Neural cell (in vitro differentiated cells): ENCODE data around the gene HLA-A. TPM values are rescaled to one million over a fixed set of nuclear protein-coding genes. Genes with fewer than 3 reads are reported as not detected.

ENCODE experiments used
- H2AFZ ChIP-seq: fragments of 200-600, 300-800 bp; sonication (generic), shearing (Covaris generic); 2 replicates; pipeline ENCODE4 v1.6.0; 2014; ENCODE audit warnings: low read depth, mild to moderate bottlenecking, antibody characterized with exemption, low read length, moderate library complexity
- H3F3A ChIP-seq: fragments of 200-600 bp; shearing (Covaris generic); 2 replicates; pipeline ENCODE4 v1.6.1; 2016; ENCODE audit warnings: mild to moderate bottlenecking, moderate library complexity, mixed read lengths, antibody characterized with exemption, low read length; ENCODE audit not compliant: insufficient read depth, poor library complexity, severe bottlenecking
- H3K27ac ChIP-seq: fragments of 200-600, 300-800 bp; sonication (generic), shearing (Covaris generic); 2 replicates; pipeline ENCODE4 v1.5.1; 2014; ENCODE audit warnings: mild to moderate bottlenecking, low read length, moderate library complexity
- H3K27me3 ChIP-seq: fragments of 300-800, 200-600 bp; sonication (generic), shearing (Covaris generic); 2 replicates; pipeline ENCODE4 v1.6.0; 2014; ENCODE audit warnings: mild to moderate bottlenecking, low read depth, low read length, moderate library complexity; ENCODE audit not compliant: insufficient read depth
- H3K36me3 ChIP-seq: fragments of 300-800, 200-600 bp; sonication (generic), shearing (Covaris generic); 2 replicates; pipeline ENCODE4 v1.5.1; 2014; ENCODE audit warnings: mild to moderate bottlenecking, antibody characterized with exemption, low read length, moderate library complexity; ENCODE audit not compliant: insufficient read depth
- H3K4me2 ChIP-seq: fragments of 300-800, 200-600 bp; sonication (generic), shearing (Covaris generic); 2 replicates; pipeline ENCODE4 v1.6.0; 2014; ENCODE audit warnings: mild to moderate bottlenecking, low read length
- H3K4me3 ChIP-seq: fragments of 300-800, 200-600 bp; sonication (generic), shearing (Covaris generic); 2 replicates; pipeline ENCODE4 v1.5.1; 2014; ENCODE audit warnings: mild to moderate bottlenecking, low read length, moderate library complexity
- H3K79me2 ChIP-seq: fragments of 200-600 bp; shearing (Covaris generic); replicated peaks from 2 replicates; pipeline ENCODE4 v1.6.0; 2014; ENCODE audit warnings: mild to moderate bottlenecking, low read length, moderate library complexity; ENCODE audit not compliant: insufficient read depth
- H3K9ac ChIP-seq: fragments of 300-800, 200-600 bp; sonication (generic), shearing (Covaris generic); 2 replicates; pipeline ENCODE4 v1.6.1; 2016; ENCODE audit warnings: mild to moderate bottlenecking, low read length, mixed read lengths
- H3K9me2 ChIP-seq: fragments of 200-600 bp; shearing (Covaris generic); 2 replicates; pipeline ENCODE4 v1.6.1; 2016; ENCODE audit warnings: mild to moderate bottlenecking, low read length, mixed read lengths; ENCODE audit not compliant: insufficient read depth
- H3K9me3 ChIP-seq: fragments of 200-600, 300-800 bp; sonication (generic), shearing (Covaris generic); 2 replicates; pipeline ENCODE4 v1.6.1; 2016; ENCODE audit warnings: mild to moderate bottlenecking, mixed run types, low read length, moderate library complexity, mixed read lengths
- H4K20me1 ChIP-seq: fragments of 200-600 bp; shearing (Covaris generic); 2 replicates; pipeline ENCODE4 v1.6.1; 2016; ENCODE audit warnings: mild to moderate bottlenecking, mixed run types; ENCODE audit not compliant: insufficient read depth
- CTCF ChIP-seq: fragments of 450-650 bp; IDR thresholded peaks from 2 replicates; pipeline ENCODE4 v1.5.1; 2014; ENCODE audit warnings: antibody characterized with exemption, mild to moderate bottlenecking, moderate library complexity; ENCODE audit not compliant: poor library complexity, severe bottlenecking
- EP300 ChIP-seq: fragments of 450-650 bp; conservative IDR thresholded peaks from 2 replicates; pipeline ENCODE4 v1.6.1; 2014; ENCODE audit warnings: antibody characterized with exemption, mild to moderate bottlenecking, moderate library complexity; ENCODE audit not compliant: poor library complexity, severe bottlenecking
- EZH2 ChIP-seq: fragments of 200-600, 300-800 bp; shearing (Covaris generic), sonication (generic); IDR thresholded peaks from 2 replicates; pipeline ENCODE4 v1.6.1; 2014; ENCODE audit warnings: antibody characterized with exemption, low read length, borderline replicate concordance, mild to moderate bottlenecking; ENCODE audit not compliant: insufficient read depth, poor library complexity, severe bottlenecking
- MXI1 ChIP-seq: fragments of 450-650 bp; conservative IDR thresholded peaks from 2 replicates; pipeline ENCODE4 v1.6.1; 2014; ENCODE audit warnings: antibody characterized with exemption, mild to moderate bottlenecking; ENCODE audit not compliant: poor library complexity, severe bottlenecking
- POLR2AphosphoS5 ChIP-seq: IDR thresholded peaks from 2 replicates; pipeline ENCODE4 v1.6.1; 2012
- RAD21 ChIP-seq: fragments of 450-650 bp; conservative IDR thresholded peaks from 2 replicates; pipeline ENCODE4 v1.6.1; 2014; ENCODE audit warnings: antibody characterized with exemption, mild to moderate bottlenecking, moderate library complexity
- SMC3 ChIP-seq: fragments of 450-650 bp; conservative IDR thresholded peaks from 2 replicates; pipeline ENCODE4 v1.6.1; 2014; ENCODE audit warnings: antibody characterized with exemption, mild to moderate bottlenecking, moderate library complexity; ENCODE audit not compliant: poor library complexity
- TAF1 ChIP-seq: IDR thresholded peaks from 2 replicates; pipeline ENCODE4 v1.6.1; 2012; ENCODE audit warnings: low read depth
- polyA plus RNA-seq: library from polyadenylated mRNA; depleted of rRNA; stranded (reverse); fragments of >200 nt; gene quantifications from 2 replicates; pipeline ENCODE4 v1.2.3, GENCODE V29; 2014
- TF ChIP-seq, protein P1 (sequence below): IDR thresholded peaks from 2 replicates; pipeline ENCODE4 v1.6.1; 2012; ENCODE audit warnings: borderline replicate concordance

HLA-A gene
- polyA plus RNA-seq, 1 donor from 2014 or later = 47.6 TPM

- H3F3A ChIP-seq = no peaks in the 10 kb centered on the region
- H2AFZ ChIP-seq = no peak overlapping the region
- peaks cover 46% of the 10 kb centered on the region for H3K27me3 ChIP-seq
- TF ChIP-seq POLR2AphosphoS5 = no peak
- no peak for TF ChIP-seq TAF1
- no peak for TF ChIP-seq EP300
- no peak for TF ChIP-seq SMC3
- no peak for TF ChIP-seq EZH2
- no peak overlapping the region for H3K9ac ChIP-seq
- no peaks in the 10 kb centered on the region for H4K20me1 ChIP-seq
- H3K79me2 ChIP-seq = no peaks in the 10 kb centered on the region
- H3K36me3 ChIP-seq = no peaks in the 10 kb centered on the region
- no peak overlapping the region for H3K27ac ChIP-seq
- no peak overlapping the region for H3K4me2 ChIP-seq
- no peaks in the 10 kb centered on the region for H3K9me3 ChIP-seq
- peak overlapping the region; percentile 71 for H3K4me3 ChIP-seq
- H3K9me2 ChIP-seq = no peaks in the 10 kb centered on the region
Measured at GRCh38 chr6:29974901-29975560, 32.7 kb downstream of the HLA-A start.

GRCh38 chr6:29975561-29975907, 33.2 kb downstream of the HLA-A start:
- H3K27me3 ChIP-seq = peaks cover 46% of the 10 kb centered on the region
- no peak overlapping the region for H3K9ac ChIP-seq
- no peaks in the 10 kb centered on the region for H3K79me2 ChIP-seq
- no peaks in the 10 kb centered on the region for H3K36me3 ChIP-seq
- H2AFZ ChIP-seq = no peak overlapping the region
- no peaks in the 10 kb centered on the region for H3K9me3 ChIP-seq
- H3K4me3 ChIP-seq = peak overlapping the region; percentile 71
- no peaks in the 10 kb centered on the region for H4K20me1 ChIP-seq
- TF ChIP-seq TAF1 = no peak
- TF ChIP-seq SMC3 = no peak
- TF ChIP-seq RAD21 = no peak
- TF ChIP-seq EP300 = no peak
- no peak for TF ChIP-seq MXI1
- TF ChIP-seq CTCF = no peak
- TF ChIP-seq, protein P1, sequence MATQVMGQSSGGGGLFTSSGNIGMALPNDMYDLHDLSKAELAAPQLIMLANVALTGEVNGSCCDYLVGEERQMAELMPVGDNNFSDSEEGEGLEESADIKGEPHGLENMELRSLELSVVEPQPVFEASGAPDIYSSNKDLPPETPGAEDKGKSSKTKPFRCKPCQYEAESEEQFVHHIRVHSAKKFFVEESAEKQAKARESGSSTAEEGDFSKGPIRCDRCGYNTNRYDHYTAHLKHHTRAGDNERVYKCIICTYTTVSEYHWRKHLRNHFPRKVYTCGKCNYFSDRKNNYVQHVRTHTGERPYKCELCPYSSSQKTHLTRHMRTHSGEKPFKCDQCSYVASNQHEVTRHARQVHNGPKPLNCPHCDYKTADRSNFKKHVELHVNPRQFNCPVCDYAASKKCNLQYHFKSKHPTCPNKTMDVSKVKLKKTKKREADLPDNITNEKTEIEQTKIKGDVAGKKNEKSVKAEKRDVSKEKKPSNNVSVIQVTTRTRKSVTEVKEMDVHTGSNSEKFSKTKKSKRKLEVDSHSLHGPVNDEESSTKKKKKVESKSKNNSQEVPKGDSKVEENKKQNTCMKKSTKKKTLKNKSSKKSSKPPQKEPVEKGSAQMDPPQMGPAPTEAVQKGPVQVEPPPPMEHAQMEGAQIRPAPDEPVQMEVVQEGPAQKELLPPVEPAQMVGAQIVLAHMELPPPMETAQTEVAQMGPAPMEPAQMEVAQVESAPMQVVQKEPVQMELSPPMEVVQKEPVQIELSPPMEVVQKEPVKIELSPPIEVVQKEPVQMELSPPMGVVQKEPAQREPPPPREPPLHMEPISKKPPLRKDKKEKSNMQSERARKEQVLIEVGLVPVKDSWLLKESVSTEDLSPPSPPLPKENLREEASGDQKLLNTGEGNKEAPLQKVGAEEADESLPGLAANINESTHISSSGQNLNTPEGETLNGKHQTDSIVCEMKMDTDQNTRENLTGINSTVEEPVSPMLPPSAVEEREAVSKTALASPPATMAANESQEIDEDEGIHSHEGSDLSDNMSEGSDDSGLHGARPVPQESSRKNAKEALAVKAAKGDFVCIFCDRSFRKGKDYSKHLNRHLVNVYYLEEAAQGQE = no peak
- no peak for TF ChIP-seq EZH2
- TF ChIP-seq POLR2AphosphoS5 = no peak
- no peaks in the 10 kb centered on the region for H3K9me2 ChIP-seq
- peak overlapping the region; percentile 51 for H3K4me2 ChIP-seq
- H3K27ac ChIP-seq = no peak overlapping the region
- no peaks in the 10 kb centered on the region for H3F3A ChIP-seq
